Measurements from ENCODE around the gene ZBTB40. TPM values are rescaled to one million over a fixed set of nuclear protein-coding genes. Genes with fewer than 3 reads are reported as not detected.

Gene ZBTB40
- total RNA-seq, 1 experiment from 2014 or later: 16.3 TPM

GRCh38 chr1:22502202-22502601 is 50.6 kb downstream of the ZBTB40 start:
- Histone ChIP-seq H3K9me3 (ENCODE audit: control insufficient read depth, low read depth, low read length) (no peaks in the 10 kb centered on the region), H3K4ac (ENCODE audit: low read depth, low read length) (no peak overlapping the region), H2BK5ac (ENCODE audit: insufficient read length, low read length) (no peak overlapping the region), H4K5ac (ENCODE audit: insufficient read length, low read depth, low read length) (no peak overlapping the region), H3K27ac (ENCODE audit: insufficient read length, low read depth, low read length) (no peak overlapping the region), H4K91ac (ENCODE audit: insufficient read length, low read depth, low read length) (no peak overlapping the region), H2BK120ac (ENCODE audit: low read depth, low read length, poor library complexity, severe bottlenecking) (no peak overlapping the region), H2BK20ac (ENCODE audit: low read depth, low read length, poor library complexity, severe bottlenecking) (no peak overlapping the region), H3K79me2 (ENCODE audit: insufficient read depth, low read length) (no peaks in the 10 kb centered on the region), H3K79me1 (ENCODE audit: insufficient read depth, low read depth, low read length, poor library complexity, severe bottlenecking) (no peaks in the 10 kb centered on the region), H3K56ac (ENCODE audit: insufficient read length, low read depth, low read length) (no peak overlapping the region), H2BK12ac (ENCODE audit: insufficient read length, low read depth, low read length) (no peak overlapping the region), H2AK5ac (ENCODE audit: insufficient read length, low read length) (no peak overlapping the region), H3T11ph (ENCODE audit: low read length) (no peak overlapping the region), H4K20me1 (ENCODE audit: control insufficient read depth, insufficient read depth, insufficient read length) (peaks cover 3% of the 10 kb centered on the region), H3K14ac (ENCODE audit: insufficient read depth, low read length) (no peak overlapping the region), H3K4me2 (ENCODE audit: insufficient read depth, insufficient read length, low read length) (no peak overlapping the region), H2BK15ac (ENCODE audit: low read depth, low read length) (no peak overlapping the region), H3K9ac (ENCODE audit: extremely low read depth, insufficient read length, low read length) (no peak overlapping the region), H3K27me3 (ENCODE audit: insufficient read depth, low read length) (no peaks in the 10 kb centered on the region; the same call in 1 of the 2 replicates), H3K4me1 (ENCODE audit: insufficient read depth, low read length) (peaks cover 3% of the 10 kb centered on the region; the same call in 1 of the 2 replicates), H3K23ac (ENCODE audit: insufficient read length, low read depth, low read length) (no peak overlapping the region), H3K23me2 (ENCODE audit: insufficient read length, low read depth, low read length, poor library complexity, severe bottlenecking) (no peaks in the 10 kb centered on the region), H4K8ac (replicated peaks; ENCODE audit: insufficient read length, low read depth, low read length) (no peak overlapping the region), H3K18ac (ENCODE audit: insufficient read length, low read depth, low read length) (no peak overlapping the region), H2AFZ (ENCODE audit: low read length) (no peak overlapping the region)
- Mint-ChIP-seq H3K4me1 (peaks cover 12 to 15% of the 10 kb centered on the region in 2 experiments), H3K27ac (no peak overlapping the region), H3K4me3 (no peak overlapping the region), H3K36me3 (ENCODE audit: insufficient read depth in 1 of 3, low read depth in 3 of 3) (peaks cover 0 to 13% (median 4%) of the 10 kb centered on the region in 3 experiments; a peak in 4 of 7 replicates), H3K9me3 (no peaks in the 10 kb centered on the region), H3K27me3 (ENCODE audit: low read depth) (no peaks in the 10 kb centered on the region; the same call in 1 of the 2 replicates)
- no peak for TF ChIP-seq CTCF (conservative IDR thresholded peaks at IDR 0.05)
- WGBS (ENCODE audit: extremely low coverage, insufficient read length, low lambda C conversion rate): no CpG with 5 or more reads among the region's 1 CpG
- DNase-seq: no peak
